DLD1 (cell line): ENCODE measurements around the gene VIM.
"Not testable (repeated sequence)": the region's sequence is repeated elsewhere in the genome, so short reads cannot be mapped to it uniquely, and the experiment has no call there.

Experiments used
- in situ Hi-C: cut with HindIII; loops from 2 replicates; pipeline ENCODE4 v1.10.0; 2017; ENCODE audit warnings: low sequenced_read_pairs

VIM gene

DNA sequence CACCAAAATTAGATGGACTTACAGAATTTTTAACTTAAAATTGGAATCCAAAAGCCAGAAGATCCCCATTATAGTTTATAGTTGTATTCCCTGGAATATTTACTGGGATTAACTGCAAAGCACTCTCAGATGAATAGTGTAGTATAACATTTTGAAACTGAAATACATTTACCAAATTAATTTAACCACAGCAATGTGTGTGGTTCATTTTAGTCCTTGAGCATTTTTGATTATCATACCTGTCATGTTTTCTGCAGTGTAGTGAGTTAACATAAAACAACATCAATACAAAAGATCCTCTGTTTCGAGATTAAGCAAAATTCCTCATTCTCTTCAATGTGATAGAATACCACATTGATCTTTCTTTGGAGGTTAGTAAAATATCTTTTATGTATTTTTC, 3.7 kb downstream of the VIM start:
- in situ Hi-C loops: no loop called here

GRCh38 chr10:17232276-17232960, 4.4 kb downstream of the VIM start:
- in situ Hi-C loops: no loop called here

- in situ Hi-C loops: no loop called here
Measured at GRCh38 chr10:17233286-17233991, 5.4 kb downstream of the VIM start.

DNA sequence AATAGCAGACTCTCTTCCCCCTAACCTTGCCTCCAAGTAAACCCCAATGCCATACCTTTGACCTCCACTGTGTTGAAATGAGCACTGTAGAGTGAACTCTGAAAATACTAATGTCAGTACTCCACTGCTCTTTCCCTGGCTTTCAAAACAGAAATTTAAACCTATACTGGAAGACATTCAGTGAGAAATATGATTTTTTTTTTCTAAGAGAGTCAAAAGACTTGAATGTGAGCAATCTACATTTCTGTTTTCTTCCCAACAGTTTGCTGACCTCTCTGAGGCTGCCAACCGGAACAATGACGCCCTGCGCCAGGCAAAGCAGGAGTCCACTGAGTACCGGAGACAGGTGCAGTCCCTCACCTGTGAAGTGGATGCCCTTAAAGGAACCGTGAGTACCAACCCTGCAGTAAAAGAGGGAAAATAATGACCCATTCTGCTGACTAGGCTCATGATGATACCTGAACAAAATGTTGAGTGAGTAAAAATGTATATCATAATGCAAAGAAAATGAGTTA, 6.4 kb downstream of the VIM start:
- in situ Hi-C loops: no loop called here

GRCh38 chr10:17235136-17235535, 7.1 kb downstream of the VIM start:
- in situ Hi-C loops: no loop called here

DNA sequence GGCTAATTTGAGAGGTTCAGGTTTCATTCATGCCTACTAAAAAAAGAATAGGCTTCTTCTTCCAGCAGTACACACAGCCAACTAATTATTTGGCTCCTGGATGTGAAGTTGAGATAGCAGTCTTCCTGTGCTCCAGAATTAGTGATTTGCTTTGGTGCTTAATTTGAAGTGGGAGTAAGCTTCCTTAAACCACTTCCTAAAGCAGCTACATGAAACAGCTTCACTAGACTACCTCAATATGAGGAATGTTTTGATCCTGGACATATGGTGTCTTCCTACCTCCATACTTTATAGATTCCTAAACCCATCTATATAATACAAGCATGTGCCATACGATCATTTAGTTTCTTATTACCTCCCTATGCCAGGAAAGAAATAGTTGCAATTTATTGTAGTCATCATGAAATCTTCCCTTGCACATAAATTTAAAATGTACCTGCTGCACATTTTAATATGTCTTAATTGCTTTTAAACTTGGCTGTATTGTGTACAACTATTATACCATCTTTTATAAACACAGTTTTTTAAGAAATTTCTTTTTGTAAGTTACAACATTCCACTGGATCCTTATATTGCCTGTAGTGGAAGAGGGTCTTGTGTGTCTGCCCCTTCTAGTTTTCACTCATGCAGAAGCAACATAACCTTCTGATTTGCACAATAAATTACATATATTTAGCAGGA, 8.6 kb downstream of the VIM start:
- in situ Hi-C loops: no loop called here

DNA sequence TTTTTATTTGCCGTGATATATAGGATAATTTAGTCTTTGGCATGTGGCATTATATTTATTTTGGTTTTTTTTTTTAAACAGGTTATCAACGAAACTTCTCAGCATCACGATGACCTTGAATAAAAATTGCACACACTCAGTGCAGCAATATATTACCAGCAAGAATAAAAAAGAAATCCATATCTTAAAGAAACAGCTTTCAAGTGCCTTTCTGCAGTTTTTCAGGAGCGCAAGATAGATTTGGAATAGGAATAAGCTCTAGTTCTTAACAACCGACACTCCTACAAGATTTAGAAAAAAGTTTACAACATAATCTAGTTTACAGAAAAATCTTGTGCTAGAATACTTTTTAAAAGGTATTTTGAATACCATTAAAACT, 9.1 kb downstream of the VIM start:
- in situ Hi-C loops: no loop called here

GRCh38 chr10:17237915-17238444, 9.9 kb downstream of the VIM start:
- in situ Hi-C loops: no loop called here

- in situ Hi-C loops: no loop called here
Measured at GRCh38 chr10:17238445-17239291, 10.6 kb downstream of the VIM start.

DNA sequence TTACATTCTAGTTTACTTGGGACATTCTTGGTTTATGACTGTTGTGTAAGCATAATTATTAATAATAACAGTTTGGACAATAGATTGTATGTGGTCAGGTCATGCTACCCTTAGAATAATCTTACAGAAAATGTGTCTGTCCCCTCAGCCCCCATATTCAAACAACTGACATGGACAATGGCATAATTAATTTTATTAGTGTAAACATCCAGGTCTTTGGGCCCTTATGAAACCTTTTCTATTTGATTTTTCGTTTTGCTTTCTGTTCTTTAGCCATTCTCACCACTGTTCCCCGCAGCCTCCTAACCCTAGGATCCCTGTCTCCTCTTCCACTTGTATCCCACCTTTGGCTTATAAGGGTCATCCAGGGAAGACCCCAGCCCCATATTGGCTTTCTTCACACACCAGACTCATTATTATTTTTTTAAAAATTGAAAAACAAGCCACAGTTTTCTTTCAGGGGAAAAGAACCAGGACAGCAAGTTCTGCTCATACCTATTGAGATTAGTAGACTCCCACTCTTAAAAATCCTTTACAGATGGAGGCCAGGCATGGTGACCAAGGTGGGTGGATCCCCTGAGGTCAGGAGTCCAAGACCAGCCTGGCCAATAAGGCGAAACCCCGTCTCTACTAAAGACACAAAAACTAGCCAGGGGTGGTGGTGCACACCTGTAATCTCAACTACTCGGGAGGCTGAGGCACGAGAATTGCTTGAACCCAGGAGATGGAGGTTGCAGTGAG, 11.5 kb downstream of the VIM start:
- in situ Hi-C loops: no loop called here

GRCh38 chr10:17240096-17240495, 12.1 kb downstream of the VIM start:
- in situ Hi-C loops: no loop called here

GRCh38 chr10:17240616-17241015, 12.6 kb downstream of the VIM start:
- in situ Hi-C loops: no loop called here

- in situ Hi-C loops: no loop called here
Measured at GRCh38 chr10:17241611-17242333, 13.7 kb downstream of the VIM start.

GRCh38 chr10:17244700-17245365, 16.8 kb downstream of the VIM start:
- in situ Hi-C loops: no loop called here

- in situ Hi-C loops: no loop called here
Measured at GRCh38 chr10:17247210-17247609, 19.2 kb downstream of the VIM start.

GRCh38 chr10:17248964-17249363, 20.9 kb downstream of the VIM start:
- in situ Hi-C loops: no loop called here

GRCh38 chr10:17249820-17250219, 21.8 kb downstream of the VIM start:
- in situ Hi-C loops: no loop called here

DNA sequence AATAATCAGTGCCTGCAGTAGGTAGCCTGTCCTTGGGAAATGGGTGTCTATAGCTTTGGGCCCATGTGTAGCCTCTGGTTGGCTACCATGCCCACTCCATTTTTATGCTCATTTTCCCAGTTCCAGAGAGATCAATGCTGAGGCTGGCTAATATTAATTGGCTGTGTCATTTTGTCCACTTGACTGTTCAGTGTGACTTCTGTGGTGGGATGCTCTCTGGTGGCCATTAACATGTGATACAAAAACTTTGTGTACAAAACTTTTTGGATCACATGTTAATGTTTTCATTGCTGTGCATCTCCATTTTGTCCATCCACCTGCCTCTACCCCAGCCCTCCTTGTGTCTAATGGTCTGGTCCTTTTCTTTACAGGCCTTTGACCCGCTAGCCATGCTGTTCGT, 22.7 kb downstream of the VIM start:
- in situ Hi-C loops: no loop called here

DNA sequence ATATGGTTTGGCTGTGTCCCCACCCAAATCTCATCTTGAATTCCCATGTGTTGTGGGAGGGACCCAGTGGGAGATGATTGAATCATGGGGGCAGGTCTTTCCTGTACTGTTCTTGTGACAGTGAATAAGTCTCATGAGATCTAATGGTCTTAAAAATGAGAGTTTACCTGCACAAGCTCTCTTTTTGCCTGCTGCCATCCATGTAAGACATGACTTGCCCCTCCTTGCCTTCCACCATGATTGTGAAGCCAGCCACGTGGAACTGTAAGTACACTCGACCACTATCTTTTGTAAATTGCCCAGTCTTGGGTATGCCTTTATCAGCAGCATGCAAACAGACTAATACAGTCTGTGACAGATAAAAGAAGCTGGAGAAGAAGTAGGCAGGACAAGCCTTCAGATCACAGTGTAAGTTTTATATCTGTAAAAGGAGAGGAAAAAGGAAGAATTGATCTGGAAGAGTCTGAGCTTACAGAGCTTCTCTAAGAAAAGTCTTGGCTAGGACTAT, 26.6 kb downstream of the VIM start:
- in situ Hi-C loops: not testable (repeated sequence)
